ENCODE measurements around the gene MUC3A.

DNA sequence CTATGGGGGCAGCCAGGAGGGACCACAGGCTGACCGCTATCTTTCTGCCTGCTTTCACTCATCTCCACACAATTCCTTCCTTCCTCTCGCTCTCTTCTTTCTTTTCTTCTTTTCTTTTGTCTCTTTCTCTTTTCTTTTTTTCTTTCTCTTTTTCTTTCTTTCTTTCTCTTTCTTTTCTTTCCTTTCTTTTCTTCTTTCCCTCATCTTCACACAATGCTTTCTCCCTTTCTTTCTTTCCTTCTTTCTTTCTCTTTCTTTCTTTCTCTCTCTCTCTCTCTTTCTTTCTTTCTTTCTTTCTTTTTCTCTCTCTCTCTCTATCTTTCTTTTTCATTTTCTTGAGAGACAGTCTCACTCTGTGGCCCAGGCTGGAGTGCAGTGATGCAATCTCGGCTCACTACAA lies 13.2 kb downstream of the MUC3A start:
- TF ChIP-seq POLR2A (IDR thresholded peaks at IDR 0.05; ENCODE audit: low read depth, low read length) (no peak), POLR2AphosphoS5 (IDR thresholded peaks at IDR 0.05; ENCODE audit: low read depth, low read length) (no peak), SPI1 (IDR thresholded peaks at IDR 0.05; ENCODE audit: low read depth, low read length) (no peak), TAF1 (IDR thresholded peaks at IDR 0.05; ENCODE audit: low read depth, low read length) (no peak), POU2F2 (IDR thresholded peaks at IDR 0.05; ENCODE audit: low read depth, low read length) (no peak), PAX5 (IDR thresholded peaks at IDR 0.05; ENCODE audit: insufficient read depth, low read length, severe bottlenecking) (no peak)
